Neutrophil (primary cell): Measurements from ENCODE around the gene DST.

Source experiments
- H3K27ac ChIP-seq: fragments of 200-600 bp; sonication (generic); 2 replicates; pipeline ENCODE4 v1.5.1; 2016; ENCODE audit warnings: mild to moderate bottlenecking, moderate library complexity
- H3K27me3 ChIP-seq: fragments of 200-600 bp; sonication (generic); 2 replicates; pipeline ENCODE4 v1.6.0; 2016; ENCODE audit warnings: mild to moderate bottlenecking
- H3K36me3 ChIP-seq: fragments of 200-600 bp; sonication (generic); 2 replicates; pipeline ENCODE4 v1.5.1; 2017
- H3K4me1 ChIP-seq, 2 experiments: fragments of 200-600 bp in 1 of 2; sonication (generic) in 1 of 2; 1 replicate in 1 of 2; 2 replicates in 1 of 2; pipeline versions ENCODE4 v1.5.1 to v1.6.1; 2013 to 2016; ENCODE audit warnings: low read depth in 1 of 2, low read length in 1 of 2, mild to moderate bottlenecking in 1 of 2, moderate library complexity in 1 of 2; ENCODE audit not compliant: control insufficient read depth in 1 of 2, insufficient read depth in 1 of 2
- H3K4me3 ChIP-seq, 2 experiments: fragments of 200-600 bp in 1 of 2; sonication (generic) in 1 of 2; 1 replicate in 1 of 2; 2 replicates in 1 of 2; pipeline ENCODE4 v1.5.1; 2013 to 2016; ENCODE audit warnings: low read depth in 1 of 2, low read length in 1 of 2, mild to moderate bottlenecking in 1 of 2, moderate library complexity in 1 of 2
- H3K9me3 ChIP-seq: fragments of 200-600 bp; sonication (generic); 2 replicates; pipeline ENCODE4 v1.5.1; 2016
- CTCF ChIP-seq: fragments of 200-600 bp; sonication (generic); IDR thresholded peaks from 2 replicates; pipeline ENCODE4 v1.5.1; 2016; ENCODE audit warnings: antibody characterized with exemption

Gene DST

DNA sequence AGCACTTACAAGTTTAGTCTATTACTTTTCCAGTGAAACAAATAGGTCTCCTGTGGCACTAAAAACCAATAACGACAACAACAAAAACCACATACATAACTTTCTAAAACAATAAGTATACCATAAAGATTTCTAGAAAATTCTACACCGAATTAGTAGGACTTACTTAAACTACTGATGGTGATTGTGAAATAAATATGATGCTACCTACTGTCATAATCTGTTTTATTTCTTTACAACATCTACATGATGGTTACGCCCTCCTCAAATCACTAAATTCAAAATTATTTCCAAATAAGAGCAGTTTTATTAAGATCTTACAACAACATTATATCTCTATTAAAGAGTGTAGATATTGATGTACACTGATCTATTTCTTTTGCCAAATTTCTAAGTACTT, 147.0 kb downstream of the DST start:
- H3K4me3 ChIP-seq = no peak overlapping the region
- H3K27ac ChIP-seq = no peak overlapping the region
- H3K9me3 ChIP-seq = no peaks in the 10 kb centered on the region
- no peaks in the 10 kb centered on the region for H3K36me3 ChIP-seq
- no peak for TF ChIP-seq CTCF
- no peaks in the 10 kb centered on the region for H3K27me3 ChIP-seq
- no peaks in the 10 kb centered on the region for H3K4me1 ChIP-seq

- H3K4me1 ChIP-seq = no peaks in the 10 kb centered on the region
- no peaks in the 10 kb centered on the region for H3K36me3 ChIP-seq
- no peaks in the 10 kb centered on the region for H3K9me3 ChIP-seq
- TF ChIP-seq CTCF = no peak
- H3K27ac ChIP-seq = no peak overlapping the region
- H3K4me3 ChIP-seq = no peak overlapping the region
- no peaks in the 10 kb centered on the region for H3K27me3 ChIP-seq
These were observed 150.9 kb downstream of the DST start for GRCh38 chr6:56491606-56492328.

DNA sequence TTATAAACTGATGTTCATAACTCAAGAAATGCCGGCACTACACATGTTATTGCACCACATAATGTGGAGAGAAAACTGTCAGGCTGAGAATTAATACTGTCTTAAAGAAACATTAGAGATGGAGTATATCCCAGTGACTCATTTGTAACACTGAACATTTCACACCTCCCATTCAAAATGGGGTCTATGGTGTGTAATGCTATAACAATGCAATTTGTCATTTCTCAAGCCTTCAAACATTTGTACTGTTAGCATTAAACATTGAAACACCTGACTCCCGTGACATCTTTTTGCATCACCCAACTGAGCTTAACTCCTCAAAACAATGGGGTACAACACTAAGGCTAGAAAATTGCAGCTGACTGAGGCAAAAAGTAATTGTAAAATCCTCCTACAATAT, 151.7 kb downstream of the DST start:
- H3K9me3 ChIP-seq = no peaks in the 10 kb centered on the region
- H3K4me3 ChIP-seq = no peak overlapping the region
- no peak for TF ChIP-seq CTCF
- no peaks in the 10 kb centered on the region for H3K36me3 ChIP-seq
- no peaks in the 10 kb centered on the region for H3K4me1 ChIP-seq
- no peak overlapping the region for H3K27ac ChIP-seq
- H3K27me3 ChIP-seq = no peaks in the 10 kb centered on the region

GRCh38 chr6:56489559-56489958, 153.1 kb downstream of the DST start:
- Histone ChIP-seq H3K27me3 (no peaks in the 10 kb centered on the region), H3K4me3 (no peak overlapping the region), H3K4me1 (no peaks in the 10 kb centered on the region), H3K36me3 (no peaks in the 10 kb centered on the region), H3K27ac (no peak overlapping the region), H3K9me3 (no peaks in the 10 kb centered on the region)
- TF ChIP-seq CTCF = no peak

- H3K4me1 ChIP-seq = no peaks in the 10 kb centered on the region
- H3K9me3 ChIP-seq = no peaks in the 10 kb centered on the region
- no peaks in the 10 kb centered on the region for H3K27me3 ChIP-seq
- H3K36me3 ChIP-seq = no peaks in the 10 kb centered on the region
- no peak overlapping the region for H3K4me3 ChIP-seq
- no peak overlapping the region for H3K27ac ChIP-seq
- no peak for TF ChIP-seq CTCF
These were observed 154.4 kb downstream of the DST start for GRCh38 chr6:56488281-56488680.
